Measurements from ENCODE around the gene SYVN1.

SYVN1 gene

DNA sequence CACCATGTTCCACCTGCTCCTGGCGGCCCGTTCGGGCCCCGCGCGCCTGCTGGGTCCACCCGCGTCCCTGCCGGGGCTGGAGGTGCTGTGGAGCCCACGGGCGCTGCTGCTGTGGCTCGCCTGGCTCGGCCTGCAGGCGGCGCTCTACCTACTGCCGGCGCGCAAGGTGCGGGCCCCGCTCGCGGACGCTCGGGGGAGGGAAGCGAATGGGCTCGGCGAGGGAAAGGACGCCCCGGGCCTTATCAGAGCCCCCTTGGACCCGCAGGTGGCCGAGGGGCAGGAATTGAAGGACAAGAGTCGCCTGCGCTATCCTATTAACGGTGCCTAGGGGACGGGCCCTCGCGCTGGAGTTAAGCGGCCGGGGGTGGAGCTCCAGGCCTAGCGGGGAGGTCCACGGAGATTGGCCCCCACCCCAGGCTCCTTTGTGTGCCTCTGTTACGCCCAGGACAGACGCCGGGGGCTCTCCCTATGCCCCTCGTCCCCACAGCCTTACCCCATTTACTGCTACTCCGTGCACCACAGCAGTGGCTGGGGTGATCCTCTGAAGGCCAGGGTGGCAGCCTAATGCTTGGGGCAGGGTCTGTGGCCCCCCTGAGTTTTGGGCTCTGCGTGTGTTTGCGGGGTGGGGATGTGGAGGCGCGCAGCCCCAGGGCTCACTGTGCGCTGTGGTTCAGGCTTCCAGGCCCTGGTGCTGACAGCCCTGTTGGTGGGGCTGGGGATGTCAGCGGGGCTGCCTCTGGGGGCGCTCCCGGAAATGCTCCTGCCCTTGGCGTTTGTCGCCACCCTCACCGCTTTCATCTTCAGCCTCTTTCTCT, 21.6 kb downstream of the SYVN1 start:
- no peak for DNase-seq (ENCODE audit: low spot score)

DNA sequence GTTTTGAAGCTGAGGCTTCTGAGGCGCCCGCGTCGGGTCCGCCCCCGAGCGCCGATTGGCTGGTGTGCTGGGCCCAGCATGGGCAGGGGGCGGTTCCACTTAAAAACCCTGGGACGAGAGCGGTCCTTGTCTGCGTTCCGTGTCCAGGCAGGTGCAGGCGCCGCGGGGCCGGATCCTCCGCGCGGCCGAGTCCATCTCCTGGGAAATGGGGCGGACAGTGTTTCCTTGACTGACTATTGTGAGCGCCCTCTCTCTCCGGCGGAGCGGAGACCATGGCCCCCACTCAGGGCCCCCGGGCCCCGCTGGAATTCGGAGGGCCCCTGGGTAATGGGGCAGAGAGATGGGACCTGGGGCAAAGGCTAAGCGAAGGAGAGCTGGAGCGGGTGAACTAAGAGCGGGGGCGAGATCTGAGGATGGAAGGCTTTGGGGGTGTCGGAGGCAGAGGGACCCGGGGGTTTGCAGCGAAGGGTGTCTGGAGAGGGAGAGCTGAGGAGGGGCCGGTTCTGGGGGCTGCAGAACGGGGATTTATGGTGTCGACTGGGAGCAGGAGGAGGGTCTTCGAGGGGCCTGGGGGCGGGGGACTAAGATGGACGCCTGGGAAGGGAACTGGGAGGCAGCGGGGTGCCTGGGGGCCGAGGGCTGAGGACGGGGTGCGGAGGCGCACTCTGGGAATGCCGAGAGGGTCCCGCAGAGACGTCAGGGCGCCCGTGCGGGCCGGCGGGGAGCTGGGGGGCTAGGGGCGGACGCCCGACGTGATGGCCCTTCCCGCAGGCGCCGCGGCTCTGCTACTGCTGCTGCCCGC, 22.4 kb downstream of the SYVN1 start, which contains the start of gene TM7SF2:
Gene TM7SF2 (plus strand): TSS at position 129 of the 802 bp plus-strand sequence. CDS start 144 bp downstream, at position 273.
- DNase-seq (ENCODE audit: low spot score) = peak; percentile 98

DNA sequence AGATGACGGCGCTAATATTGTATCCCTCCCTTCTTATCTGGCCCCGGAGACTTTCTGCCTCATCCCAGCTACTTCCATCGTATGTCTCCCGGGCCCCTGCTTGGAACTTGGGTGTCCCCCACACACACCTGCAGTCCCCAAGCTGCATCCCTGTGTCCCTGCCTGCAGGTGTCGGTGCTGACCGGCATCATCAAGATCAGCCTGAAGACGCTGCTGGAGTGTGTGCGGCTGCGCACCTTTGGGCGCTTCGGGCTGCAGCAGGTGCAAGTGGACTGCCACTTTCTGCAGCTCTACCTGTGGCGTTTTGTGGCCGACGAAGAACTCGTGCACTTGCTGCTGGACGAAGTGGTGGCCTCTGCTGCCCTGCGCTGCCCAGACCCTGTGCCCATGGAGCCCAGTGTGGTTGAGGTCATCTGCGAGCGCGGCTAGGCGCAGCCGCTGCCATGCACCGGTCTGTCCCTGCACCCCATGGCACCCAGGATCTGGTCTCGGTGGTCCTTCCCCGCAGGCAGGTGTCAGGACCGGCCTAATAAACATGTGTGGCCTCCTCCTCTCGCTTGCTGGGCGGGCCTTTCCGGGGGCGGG, 23.1 kb downstream of the SYVN1 start:
- DNase-seq (ENCODE audit: low spot score) = no peak

DNA sequence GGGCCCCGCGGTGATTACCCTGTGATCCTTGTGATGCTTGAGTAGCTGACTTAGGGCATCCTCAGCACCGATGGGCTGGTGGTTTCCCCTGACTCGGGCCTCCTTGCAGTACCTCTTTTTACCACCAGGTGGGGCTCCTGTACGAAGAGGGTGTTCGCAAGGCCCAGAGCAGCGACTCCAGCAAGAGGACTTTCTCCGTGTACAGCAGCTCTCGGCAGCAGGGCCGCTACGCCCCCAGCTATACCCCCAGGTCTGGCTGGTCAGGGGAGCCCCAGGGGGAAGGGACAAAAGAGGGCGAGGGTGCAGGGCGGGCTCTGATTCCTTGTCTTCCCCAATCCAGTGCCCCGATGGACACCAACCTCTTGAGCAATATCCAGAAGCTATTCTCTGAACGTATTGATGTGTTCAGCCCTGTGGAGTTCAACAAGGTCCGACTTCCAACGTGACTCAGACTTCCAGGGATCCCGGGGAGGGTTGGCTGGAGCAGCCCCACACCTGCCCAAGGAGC, 23.9 kb downstream of the SYVN1 start:
- DNase-seq (ENCODE audit: low spot score) = peak; percentile 91

DNA sequence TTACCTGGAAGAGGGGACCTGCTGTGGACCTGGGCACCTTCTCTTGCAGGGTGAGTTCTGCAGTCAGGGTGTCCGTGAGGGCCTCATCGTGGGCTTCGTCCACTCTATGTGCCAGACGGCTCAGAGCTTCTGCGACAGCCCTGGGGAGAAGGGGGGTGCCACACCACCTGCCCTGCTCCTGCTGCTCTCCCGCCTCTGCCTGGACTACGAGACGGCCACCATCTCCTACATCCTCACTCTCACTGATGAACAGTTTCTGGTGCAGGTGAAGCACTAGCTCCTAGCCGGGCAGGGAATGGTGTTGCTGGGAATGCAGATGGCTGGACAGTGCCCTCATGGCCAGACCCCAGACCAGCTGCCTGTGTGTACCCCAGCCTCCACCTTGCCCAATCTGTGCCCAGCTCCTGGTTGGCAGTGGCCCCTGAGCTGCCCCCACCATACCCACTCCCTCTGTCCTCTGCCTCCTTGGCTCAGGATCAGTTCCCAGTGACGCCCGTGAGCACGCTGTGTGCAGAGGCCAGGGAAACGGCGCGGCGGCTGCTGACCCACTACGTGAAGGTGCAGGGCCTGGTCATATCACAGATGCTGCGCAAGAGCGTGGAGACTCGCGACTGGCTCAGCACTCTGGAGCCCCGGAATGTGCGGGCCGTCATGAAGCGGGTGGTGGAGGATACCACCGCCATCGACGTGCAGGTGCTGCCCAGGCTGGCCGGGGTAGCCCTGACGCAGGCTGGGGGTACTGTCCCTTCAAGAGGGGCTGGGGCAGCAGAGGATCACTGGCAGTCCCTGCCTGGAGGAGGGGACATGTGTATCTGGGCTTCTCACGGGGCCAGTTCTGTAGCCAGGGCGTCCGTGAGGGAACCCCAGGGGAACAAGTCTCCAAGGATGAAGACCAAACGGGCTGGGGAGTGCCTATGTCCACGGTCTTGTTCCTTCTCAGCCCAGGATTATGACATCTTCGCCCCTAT, 24.8 kb downstream of the SYVN1 start:
- no peak for DNase-seq (ENCODE audit: low spot score)

DNA sequence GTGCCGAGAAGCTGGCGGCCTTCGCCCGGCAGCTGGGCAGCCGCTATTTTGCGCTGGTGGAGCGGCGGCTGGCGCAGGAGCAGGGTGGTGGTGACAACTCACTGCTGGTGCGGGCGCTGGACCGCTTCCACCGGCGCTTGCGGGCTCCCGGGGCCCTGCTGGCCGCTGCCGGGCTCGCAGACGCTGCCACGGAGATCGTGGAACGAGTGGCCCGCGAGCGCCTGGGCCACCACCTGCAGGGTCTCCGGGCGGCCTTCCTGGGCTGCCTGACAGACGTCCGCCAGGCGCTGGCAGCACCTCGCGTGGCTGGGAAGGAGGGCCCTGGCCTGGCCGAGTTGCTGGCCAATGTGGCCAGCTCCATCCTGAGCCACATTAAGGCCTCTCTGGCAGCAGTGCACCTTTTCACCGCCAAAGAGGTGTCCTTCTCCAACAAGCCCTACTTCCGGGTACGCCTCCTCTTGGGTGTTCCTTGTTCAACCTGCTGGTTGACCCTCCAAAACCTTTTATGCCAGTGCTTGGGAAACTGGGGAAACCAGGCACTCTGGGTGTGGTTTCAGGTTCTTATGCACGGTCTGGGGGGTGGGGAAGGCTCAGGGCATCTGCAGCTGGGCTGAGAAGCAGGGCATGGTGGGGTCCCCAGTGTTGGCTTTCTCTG, 25.7 kb downstream of the SYVN1 start:
- DNase-seq (ENCODE audit: low spot score) = no peak

DNA sequence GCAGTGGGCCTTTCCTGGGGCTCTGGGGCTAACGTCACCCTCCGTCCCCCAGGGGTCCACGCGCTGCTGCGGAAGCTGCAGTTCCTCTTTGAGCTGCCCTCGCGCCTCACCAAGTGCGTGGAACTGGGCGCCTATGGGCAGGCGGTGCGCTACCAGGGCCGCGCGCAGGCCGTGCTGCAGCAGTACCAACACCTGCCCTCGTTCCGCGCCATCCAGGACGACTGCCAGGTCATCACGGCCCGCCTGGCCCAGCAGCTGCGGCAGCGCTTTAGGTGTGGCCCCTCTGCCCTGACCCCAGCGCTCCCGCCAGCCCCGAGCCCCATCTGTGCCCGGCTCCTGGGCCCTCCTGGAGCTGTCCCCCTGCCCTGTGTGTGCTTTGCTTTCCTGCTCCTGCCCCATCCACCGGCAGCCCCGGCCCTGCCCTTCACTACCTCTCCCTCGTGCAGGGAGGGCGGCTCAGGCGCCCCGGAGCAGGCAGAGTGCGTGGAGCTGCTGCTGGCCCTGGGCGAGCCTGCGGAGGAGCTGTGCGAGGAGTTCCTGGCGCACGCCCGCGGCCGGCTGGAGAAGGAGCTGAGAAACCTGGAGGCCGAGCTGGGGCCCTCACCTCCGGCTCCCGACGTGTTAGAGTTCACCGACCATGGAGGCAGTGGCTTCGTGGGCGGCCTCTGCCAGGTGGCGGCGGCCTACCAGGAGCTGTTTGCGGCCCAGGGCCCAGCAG, 26.4 kb downstream of the SYVN1 start:
- DNase-seq (ENCODE audit: low spot score) = no peak

DNA sequence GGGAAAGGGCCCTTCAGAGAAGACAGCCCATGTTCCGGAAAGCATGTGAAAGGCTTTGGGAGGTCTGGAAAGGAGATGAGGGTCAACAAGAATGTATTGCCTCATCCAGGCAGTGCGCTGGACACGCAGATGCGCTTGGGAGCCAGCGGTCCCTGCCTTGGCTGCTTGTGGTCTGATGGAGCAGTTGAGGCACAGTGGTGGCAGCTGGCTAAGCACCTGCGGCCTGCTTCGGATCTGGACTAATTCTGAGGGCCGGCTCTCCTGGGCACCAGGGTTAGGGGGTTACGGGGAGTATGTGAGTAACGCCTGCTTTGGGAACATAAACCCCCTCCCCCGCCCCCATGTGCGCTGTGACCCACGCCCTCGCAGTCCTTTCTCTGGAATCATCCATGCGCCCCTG, 27.2 kb downstream of the SYVN1 start:
- no peak for DNase-seq (ENCODE audit: low spot score)

DNA sequence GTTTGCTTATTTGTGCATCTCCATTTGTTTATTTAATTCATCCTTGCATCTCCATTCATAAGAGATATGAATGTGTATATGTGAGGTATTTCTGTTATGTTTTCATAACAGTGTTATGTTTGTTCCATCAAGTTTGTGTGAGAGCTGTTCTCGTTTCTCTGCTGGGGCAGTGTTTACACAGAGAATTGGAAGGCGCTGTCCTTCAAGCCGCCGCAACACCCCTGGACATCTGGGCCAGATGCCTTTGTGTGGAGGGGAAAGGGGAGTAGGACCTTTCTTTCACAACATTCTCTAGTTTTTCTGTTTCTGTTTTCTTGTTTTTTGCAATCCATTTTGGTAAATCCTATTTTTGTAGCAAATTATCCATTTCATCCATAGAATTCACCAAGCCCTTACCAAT, 29.7 kb downstream of the SYVN1 start:
- DNase-seq (ENCODE audit: low spot score) = no peak

DNA sequence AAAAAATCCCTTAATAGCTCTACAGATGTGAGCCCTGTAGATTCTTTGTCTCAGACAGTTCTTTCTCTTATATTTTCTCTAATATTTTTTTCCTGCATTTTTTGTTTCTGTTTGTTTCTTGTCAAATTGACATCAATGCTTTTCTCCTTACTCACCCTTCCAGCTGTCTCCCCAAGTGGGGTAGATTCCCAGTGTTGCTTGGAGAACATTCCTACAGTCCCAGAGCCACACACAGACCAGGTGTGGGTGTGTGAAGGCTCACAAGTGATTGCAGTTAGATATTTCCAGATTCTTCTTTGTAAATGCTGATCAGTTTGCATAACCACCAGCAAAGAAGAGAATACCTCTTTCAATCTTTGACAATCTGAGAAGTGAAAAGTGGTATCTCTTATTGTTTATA, 30.8 kb downstream of the SYVN1 start:
- DNase-seq (ENCODE audit: low spot score) = no peak

DNA sequence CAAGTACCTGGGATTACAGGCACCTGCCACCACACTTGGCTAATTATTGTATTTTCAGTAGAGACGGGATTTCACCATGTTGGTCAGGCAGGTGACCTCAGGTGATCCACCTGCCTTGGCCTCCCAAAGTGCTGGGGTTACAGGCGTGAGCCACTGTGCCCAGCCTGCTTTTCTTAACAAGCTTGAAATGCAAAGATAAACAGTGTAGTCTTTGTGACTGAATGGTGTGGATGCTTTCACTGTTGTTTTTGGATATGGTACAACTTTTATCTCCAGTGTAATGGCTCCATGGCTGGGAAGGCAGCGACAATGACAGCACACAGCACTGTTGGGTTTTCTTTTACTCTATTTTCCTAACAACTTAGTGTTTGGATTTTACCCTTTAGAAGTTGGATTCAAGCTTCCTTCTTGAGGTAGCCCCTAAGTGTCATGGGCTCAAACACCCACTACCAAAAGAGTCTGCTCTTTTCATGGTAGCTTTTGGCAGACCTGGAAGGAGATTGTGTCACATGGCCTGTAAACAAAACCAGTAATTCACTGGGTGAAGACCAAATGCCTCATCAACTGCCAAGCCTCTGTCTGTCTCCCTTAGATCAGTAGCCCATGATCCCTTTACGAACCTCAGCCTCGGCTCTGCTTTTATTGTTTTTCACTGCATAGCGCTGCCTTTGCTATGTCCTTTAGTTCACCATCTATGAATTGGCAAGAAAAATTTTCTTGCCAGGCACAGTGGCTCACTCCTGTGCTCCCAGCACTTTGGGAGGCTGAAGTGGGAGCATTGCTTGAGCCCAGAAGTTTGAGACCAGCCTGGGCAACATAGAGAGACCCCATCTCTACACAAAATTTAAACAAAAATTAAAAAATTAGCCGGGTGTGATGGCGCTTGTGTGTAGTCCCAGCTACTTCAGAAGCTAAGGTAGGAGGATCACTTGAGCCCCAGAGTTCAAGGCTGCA, 31.9 kb downstream of the SYVN1 start:
- DNase-seq (ENCODE audit: low spot score) = no peak

DNA sequence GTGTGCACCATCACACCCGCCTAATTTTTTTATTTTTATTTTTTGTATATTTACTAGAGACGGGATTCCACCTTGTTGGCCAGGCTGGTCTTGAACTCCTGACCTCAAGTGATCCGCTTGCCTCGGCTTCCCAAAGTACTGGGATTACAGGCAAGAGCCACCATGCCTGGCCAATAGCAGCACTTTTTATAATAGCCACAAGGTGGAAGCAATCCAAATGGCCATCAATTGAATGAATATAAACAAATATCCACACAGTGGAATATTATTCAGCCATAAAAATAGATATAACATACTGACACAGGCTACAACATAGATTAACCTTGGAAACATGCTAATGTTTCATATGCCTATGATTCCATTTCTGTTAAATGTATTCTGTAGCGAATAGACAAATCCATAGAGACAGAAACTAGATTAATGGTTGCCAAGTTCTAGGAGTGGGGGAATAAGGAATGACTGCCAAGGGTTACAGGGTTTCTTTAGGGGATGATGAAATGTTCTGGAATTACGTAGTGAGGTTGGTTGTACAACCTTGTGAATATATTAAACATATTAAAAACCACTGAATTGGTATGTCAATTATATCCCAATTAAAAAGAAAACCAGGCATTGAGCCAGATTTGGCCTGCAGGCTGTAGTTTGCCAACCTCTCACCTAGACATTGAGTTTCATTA, 33.5 kb downstream of the SYVN1 start:
- DNase-seq (ENCODE audit: low spot score) = no peak

DNA sequence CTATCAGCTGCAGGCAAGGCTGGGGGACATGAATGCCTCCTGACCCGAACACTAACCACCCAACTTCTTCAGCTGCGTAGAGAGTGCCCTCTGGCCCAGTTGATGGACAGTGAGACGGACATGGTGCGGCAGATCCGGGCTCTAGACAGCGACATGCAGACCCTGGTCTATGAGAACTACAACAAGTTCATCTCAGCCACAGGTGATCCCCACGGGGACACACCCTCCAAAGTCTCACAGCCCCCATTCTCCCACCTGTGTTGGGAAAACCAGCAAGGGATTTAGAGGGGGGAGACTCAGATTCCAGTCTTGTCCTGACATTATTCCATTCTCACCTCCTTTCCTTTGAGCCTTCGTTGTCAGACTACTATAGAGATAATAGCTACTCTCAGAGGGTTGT, 37.4 kb downstream of the SYVN1 start:
- DNase-seq (ENCODE audit: low spot score) = no peak

DNA sequence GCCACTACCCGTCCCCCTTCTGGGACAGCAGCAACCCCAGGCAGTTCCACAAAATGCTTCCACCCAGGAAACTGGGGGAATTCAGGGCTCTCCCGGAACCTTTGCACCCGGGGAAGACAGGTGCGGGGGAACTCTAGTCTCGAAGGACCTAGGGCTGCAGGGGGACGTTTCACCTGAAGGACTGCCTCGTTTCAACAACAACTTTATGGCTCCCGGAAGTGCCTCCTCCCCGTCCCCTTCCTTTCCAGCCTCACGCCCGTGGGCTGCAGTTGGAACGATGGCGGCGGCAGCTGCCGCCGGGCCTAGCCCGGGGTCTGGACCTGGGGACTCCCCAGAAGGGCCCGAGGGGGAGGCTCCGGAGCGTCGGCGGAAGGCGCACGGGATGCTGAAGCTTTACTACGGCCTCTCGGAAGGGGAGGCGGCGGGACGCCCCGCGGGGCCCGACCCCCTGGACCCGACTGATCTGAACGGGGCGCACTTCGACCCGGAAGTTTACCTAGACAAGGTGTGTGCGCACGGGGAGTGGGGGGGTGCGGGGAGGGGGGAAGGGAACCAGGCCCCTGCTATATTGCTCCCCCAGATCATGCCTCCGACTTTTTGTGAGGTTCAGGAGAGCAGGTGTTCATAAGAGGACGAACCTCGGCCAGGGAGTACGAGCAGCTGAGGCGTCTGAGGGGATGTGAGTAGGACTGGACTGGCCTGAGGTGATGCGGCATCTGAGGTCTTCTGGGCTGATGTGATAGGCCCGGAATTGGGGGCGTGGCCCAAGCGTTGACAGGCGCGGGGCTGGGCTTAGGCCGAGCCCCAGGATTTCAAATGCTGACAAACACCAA, 38.1 kb downstream of the SYVN1 start, which contains the start of gene VPS51:
Gene VPS51 (plus strand): TSS at position 241 of the 833 bp plus-strand sequence. CDS start 37 bp downstream, at position 278.
- DNase-seq (ENCODE audit: low spot score) = peak; percentile 92

DNA sequence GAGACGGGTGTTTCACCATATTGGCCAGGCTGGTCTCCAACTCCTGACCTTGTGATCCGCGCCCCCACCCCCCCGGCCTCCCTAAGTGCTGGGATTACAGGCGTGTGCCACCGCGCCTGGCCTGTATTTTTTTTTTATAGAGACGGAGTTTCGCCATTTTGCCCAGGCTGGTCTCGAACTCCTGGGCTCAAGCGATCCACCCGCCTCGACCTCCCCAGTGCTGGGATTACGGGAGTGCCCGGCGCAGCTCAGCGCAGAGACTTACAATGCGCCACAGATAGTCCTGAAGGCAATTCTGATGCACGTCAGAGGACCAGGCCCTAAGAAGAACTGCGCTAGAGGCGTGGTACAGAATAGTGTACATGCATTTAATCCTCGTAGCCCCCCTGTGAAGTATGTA, 38.9 kb downstream of the SYVN1 start:
- DNase-seq (ENCODE audit: low spot score) = no peak

DNA sequence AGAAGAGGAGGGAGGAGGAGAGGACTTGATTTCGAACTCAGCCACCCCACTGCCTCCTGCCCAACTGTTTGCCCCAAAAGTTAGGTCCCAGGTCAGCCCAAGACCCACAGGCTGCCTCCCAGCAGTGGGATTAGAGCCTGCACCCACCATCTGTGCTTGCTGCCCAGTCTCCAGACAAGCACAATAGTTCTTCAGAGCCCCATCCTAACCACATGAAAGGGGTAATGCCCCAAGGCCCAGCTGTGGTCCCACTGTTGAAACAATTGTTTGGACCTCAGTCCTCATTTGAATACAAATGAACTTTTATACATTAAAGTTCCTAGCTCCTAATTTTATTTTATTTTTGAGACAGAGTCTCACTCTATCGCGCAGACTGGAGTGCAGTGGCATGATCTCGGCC, 43.7 kb downstream of the SYVN1 start:
- DNase-seq (ENCODE audit: low spot score) = no peak

DNA sequence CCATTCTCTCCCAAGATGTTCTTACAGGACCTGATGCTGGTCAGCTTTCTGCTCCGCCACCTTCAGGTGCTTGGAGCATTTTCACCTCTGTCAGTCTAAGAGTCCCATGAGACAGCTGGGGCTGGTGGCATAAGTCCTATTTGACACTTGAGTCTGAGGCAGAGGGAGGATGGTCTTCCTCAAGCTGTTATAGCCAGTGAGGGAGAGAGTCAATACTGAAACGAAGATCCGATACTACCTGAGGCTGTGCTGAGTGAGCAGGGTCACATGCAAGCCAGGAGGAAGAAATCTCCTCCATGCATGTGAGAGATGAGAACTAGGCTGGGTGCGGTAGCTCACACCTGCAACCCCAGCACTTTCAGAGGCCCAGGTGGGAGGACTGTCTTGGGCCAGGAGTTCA, 44.7 kb downstream of the SYVN1 start:
- DNase-seq (ENCODE audit: low spot score) = no peak

Measured in cerebellar cortex (tissue), 1 donor.